A549 (cell line): ENCODE measurements around the gene PSMD1. TPM values are rescaled to one million over a fixed set of nuclear protein-coding genes. Genes with fewer than 3 reads are reported as not detected.

ENCODE experiments used
- ATAC-seq, 2 experiments: fragments of 200-7000 bp in 1 of 2; fragments of >200 bp in 1 of 2; cut with Nextera tagmentation in 1 of 2; cut with Tn5 transposase in 1 of 2; 3 replicates each; pipeline versions ENCODE4 v1.8.0 to v1.9.1; 2018 to 2020; ENCODE audit warnings: mild to moderate bottlenecking in 1 of 2, moderate library complexity in 1 of 2
- CTCF ChIA-PET: fragments of 300-600 bp; sonication (Branson Sonifier 250); formaldehyde crosslinking; extraction: SDS; loops from one replicate; lab custom pipeline; 2021; ENCODE audit warnings: antibody characterized with exemption, inconsistent platforms; lab: Yijun Ruan, JAX
- POLR2A ChIA-PET: fragments of 350-600 bp; formaldehyde crosslinking; extraction: SDS; loops from one replicate; lab custom pipeline; 2021; ENCODE audit warnings: antibody characterized with exemption, inconsistent platforms; lab: Yijun Ruan, JAX
- DNase-seq, 2 experiments: peaks; one replicate each; pipeline versions ENCODE4 v3.0.0 to v3.0.0-alpha.2; 2011 to 2016; ENCODE audit warnings: low read depth in 1 of 2, low spot score in 1 of 2
- FAIRE-seq: peaks from 2 replicates; lab custom pipeline; 2011; peaks lifted over from hg19 to GRCh38; lab: Jason Lieb, UNC
- H3K27ac ChIP-seq, 2 experiments: fragments of >200 bp; sonication (Bioruptor Twin); formaldehyde crosslinking; 3 replicates each; pipeline ENCODE4 v1.5.1; 2016 to 2017
- H3K4me1 ChIP-seq: fragments of >200 bp; sonication (Bioruptor Twin); formaldehyde crosslinking; 3 replicates; pipeline ENCODE4 v1.6.1; 2016
- H3K4me2 ChIP-seq: fragments of >200 bp; sonication (Bioruptor Twin); formaldehyde crosslinking; 3 replicates; pipeline ENCODE4 v1.6.1; 2016
- H3K4me3 ChIP-seq: fragments of >200 bp; sonication (Bioruptor Twin); formaldehyde crosslinking; 3 replicates; pipeline ENCODE4 v1.5.1; 2016
- H3K9me3 ChIP-seq: fragments of >200 bp; sonication (Bioruptor Twin); formaldehyde crosslinking; 3 replicates; pipeline ENCODE4 v1.6.1; 2016
- CBX2 ChIP-seq: fragments of 200-600 bp; sonication (generic); IDR thresholded peaks from 2 replicates; pipeline ENCODE4 v1.6.1; 2016; ENCODE audit warnings: low read depth, mild to moderate bottlenecking, borderline replicate concordance
- FOSB ChIP-seq: fragments of 250-450 bp; sonication (Bioruptor Pico); IDR thresholded peaks from 2 replicates; pipeline ENCODE4 v1.5.0; 2020; ENCODE audit warnings: mild to moderate bottlenecking, moderate library complexity
- FOSL2 ChIP-seq, 2 experiments: fragments of 450-650 bp in 1 of 2; fragments of >200 bp in 1 of 2; sonication (Bioruptor Twin) in 1 of 2; formaldehyde crosslinking; IDR thresholded peaks; 2 replicates each; pipeline versions ENCODE4 v1.5.0 to v1.6.1; 2016 to 2020; ENCODE audit warnings: mild to moderate bottlenecking in 1 of 2, moderate library complexity in 1 of 2
- HOXA7 ChIP-seq: fragments of 250-450 bp; sonication (Bioruptor Pico); IDR thresholded peaks from 2 replicates; pipeline ENCODE4 v1.5.0; 2020; ENCODE audit warnings: mild to moderate bottlenecking, moderate library complexity
- HOXB13 ChIP-seq: fragments of 250-450 bp; sonication (Bioruptor Pico); IDR thresholded peaks from 2 replicates; pipeline ENCODE4 v1.5.0; 2020; ENCODE audit warnings: low read depth, mild to moderate bottlenecking, moderate library complexity
- KDM1A ChIP-seq: fragments of 200-600 bp; sonication (generic); IDR thresholded peaks from 2 replicates; pipeline ENCODE4 v1.6.1; 2016; ENCODE audit warnings: low read depth, mild to moderate bottlenecking
- MAFK ChIP-seq: fragments of 450-650 bp; IDR thresholded peaks from 2 replicates; pipeline ENCODE4 v1.6.1; 2014; ENCODE audit not compliant: partially characterized antibody
- MYC ChIP-seq: IDR thresholded peaks from 2 replicates; pipeline ENCODE4 v1.6.1; 2012; ENCODE audit warnings: mild to moderate bottlenecking, inconsistent platforms, low read length, improper control_type of control experiment, borderline replicate concordance
- PHF8 ChIP-seq: fragments of 200-600 bp; sonication (generic); IDR thresholded peaks from 2 replicates; pipeline ENCODE4 v1.6.1; 2016; ENCODE audit warnings: low read depth, mild to moderate bottlenecking, antibody characterized with exemption, moderate library complexity, borderline replicate concordance
- POLR2A ChIP-seq: IDR thresholded peaks from 2 replicates; pipeline ENCODE4 v1.6.1; 2012; ENCODE audit warnings: mild to moderate bottlenecking, low read length
- POLR2AphosphoS2 ChIP-seq: conservative IDR thresholded peaks from 2 replicates; pipeline ENCODE4 v1.6.1; 2012; ENCODE audit warnings: low read length, improper control_type of control experiment, inconsistent platforms
- RCOR1 ChIP-seq: fragments of 150-350 bp; IDR thresholded peaks from 2 replicates; pipeline ENCODE4 v1.6.1; 2014; ENCODE audit warnings: antibody characterized with exemption, low read length, low read depth
- SMC3 ChIP-seq: fragments of >200 bp; sonication (Bioruptor Twin); formaldehyde crosslinking; IDR thresholded peaks from 3 replicates; pipeline ENCODE4 v1.6.1; 2018; ENCODE audit warnings: inconsistent platforms
- SREBF2 ChIP-seq: fragments of 450-650 bp; IDR thresholded peaks from 2 replicates; pipeline ENCODE4 v1.6.1; 2014; ENCODE audit warnings: mild to moderate bottlenecking, moderate library complexity
- ZC3H11A ChIP-seq: fragments of 450-650 bp; IDR thresholded peaks from 2 replicates; pipeline ENCODE4 v1.6.1; 2014; ENCODE audit warnings: antibody characterized with exemption, mild to moderate bottlenecking
- ZFP36 ChIP-seq: fragments of 450-650 bp; IDR thresholded peaks from 2 replicates; pipeline ENCODE4 v1.6.1; 2014; ENCODE audit warnings: borderline replicate concordance; ENCODE audit not compliant: partially characterized antibody
- WGBS: methylation state at CpG from one replicate; pipeline ENCODE4 v1.1.6; 2017; ENCODE audit errors: missing lambda C conversion rate; 5-methylcytosine and 5-hydroxymethylcytosine counted together
- polyA plus RNA-seq, 4 experiments: library from polyadenylated mRNA; depleted of rRNA in 3 of 4; stranded (reverse); fragments of >200 nt; fragmentation: RNase III in 1 of 4; extraction: RNeasy Plus Mini Kit Qiagen cat#74134 plus additional on column Dnase treatment in 1 of 4; gene quantifications; 2 replicates in 3 of 4; 3 replicates in 1 of 4; pipeline ENCODE4 v1.2.3, GENCODE V29; 2011 to 2017
- TF ChIP-seq, protein P1 (sequence below): IDR thresholded peaks from 2 replicates; pipeline ENCODE4 v1.6.1; 2012; ENCODE audit warnings: low read depth, borderline replicate concordance
- TF ChIP-seq, protein P2 (sequence below): fragments of 200-600 bp; sonication (generic); IDR thresholded peaks from 2 replicates; pipeline ENCODE4 v1.6.1; 2016; ENCODE audit warnings: antibody characterized with exemption, mild to moderate bottlenecking, moderate library complexity
- TF ChIP-seq, protein P3 (sequence below): IDR thresholded peaks from 2 replicates; pipeline ENCODE4 v1.6.1; 2012

Gene PSMD1
- polyA plus RNA-seq, 2 of the 4 experiments (the other 2 are of a cell fraction): 122 to 248 TPM

DNA sequence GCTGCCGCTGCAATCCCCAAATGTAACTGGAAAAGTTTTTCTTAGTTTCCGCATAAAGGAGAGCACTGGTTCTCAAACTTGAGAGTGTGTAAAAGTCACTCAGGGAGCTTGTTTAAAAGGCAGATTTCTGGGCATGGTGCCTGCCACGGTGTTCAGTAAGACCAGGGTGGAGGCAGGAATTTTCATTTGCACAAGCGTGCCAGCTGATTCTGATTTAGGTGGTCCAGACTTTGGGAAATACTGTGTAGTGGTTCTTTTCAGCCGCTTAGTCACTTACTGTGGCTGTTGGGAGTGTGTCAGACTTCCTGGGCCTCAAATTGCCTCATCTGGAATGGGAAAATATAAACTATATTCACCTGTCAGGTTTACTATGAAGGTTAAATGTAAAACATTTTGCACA lies 142.6 kb downstream of the PSMD1 start (continued):
- TF ChIP-seq, protein P1, sequence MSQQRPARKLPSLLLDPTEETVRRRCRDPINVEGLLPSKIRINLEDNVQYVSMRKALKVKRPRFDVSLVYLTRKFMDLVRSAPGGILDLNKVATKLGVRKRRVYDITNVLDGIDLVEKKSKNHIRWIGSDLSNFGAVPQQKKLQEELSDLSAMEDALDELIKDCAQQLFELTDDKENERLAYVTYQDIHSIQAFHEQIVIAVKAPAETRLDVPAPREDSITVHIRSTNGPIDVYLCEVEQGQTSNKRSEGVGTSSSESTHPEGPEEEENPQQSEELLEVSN: no peak
- TF ChIP-seq, protein P2, sequence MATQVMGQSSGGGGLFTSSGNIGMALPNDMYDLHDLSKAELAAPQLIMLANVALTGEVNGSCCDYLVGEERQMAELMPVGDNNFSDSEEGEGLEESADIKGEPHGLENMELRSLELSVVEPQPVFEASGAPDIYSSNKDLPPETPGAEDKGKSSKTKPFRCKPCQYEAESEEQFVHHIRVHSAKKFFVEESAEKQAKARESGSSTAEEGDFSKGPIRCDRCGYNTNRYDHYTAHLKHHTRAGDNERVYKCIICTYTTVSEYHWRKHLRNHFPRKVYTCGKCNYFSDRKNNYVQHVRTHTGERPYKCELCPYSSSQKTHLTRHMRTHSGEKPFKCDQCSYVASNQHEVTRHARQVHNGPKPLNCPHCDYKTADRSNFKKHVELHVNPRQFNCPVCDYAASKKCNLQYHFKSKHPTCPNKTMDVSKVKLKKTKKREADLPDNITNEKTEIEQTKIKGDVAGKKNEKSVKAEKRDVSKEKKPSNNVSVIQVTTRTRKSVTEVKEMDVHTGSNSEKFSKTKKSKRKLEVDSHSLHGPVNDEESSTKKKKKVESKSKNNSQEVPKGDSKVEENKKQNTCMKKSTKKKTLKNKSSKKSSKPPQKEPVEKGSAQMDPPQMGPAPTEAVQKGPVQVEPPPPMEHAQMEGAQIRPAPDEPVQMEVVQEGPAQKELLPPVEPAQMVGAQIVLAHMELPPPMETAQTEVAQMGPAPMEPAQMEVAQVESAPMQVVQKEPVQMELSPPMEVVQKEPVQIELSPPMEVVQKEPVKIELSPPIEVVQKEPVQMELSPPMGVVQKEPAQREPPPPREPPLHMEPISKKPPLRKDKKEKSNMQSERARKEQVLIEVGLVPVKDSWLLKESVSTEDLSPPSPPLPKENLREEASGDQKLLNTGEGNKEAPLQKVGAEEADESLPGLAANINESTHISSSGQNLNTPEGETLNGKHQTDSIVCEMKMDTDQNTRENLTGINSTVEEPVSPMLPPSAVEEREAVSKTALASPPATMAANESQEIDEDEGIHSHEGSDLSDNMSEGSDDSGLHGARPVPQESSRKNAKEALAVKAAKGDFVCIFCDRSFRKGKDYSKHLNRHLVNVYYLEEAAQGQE: no peak
- no peak for TF ChIP-seq HOXA7
- TF ChIP-seq FOSL2 (IDR thresholded peaks at IDR 0.05): no peak
- TF ChIP-seq FOSL2 (CRISPR knock-in tag; IDR thresholded peaks at IDR 0.05): no peak
- no peak for TF ChIP-seq POLR2A
- no peak for TF ChIP-seq ZFP36
- no peak for TF ChIP-seq FOSB (CRISPR knock-in tag)
- TF ChIP-seq CBX2: no peak

DNA sequence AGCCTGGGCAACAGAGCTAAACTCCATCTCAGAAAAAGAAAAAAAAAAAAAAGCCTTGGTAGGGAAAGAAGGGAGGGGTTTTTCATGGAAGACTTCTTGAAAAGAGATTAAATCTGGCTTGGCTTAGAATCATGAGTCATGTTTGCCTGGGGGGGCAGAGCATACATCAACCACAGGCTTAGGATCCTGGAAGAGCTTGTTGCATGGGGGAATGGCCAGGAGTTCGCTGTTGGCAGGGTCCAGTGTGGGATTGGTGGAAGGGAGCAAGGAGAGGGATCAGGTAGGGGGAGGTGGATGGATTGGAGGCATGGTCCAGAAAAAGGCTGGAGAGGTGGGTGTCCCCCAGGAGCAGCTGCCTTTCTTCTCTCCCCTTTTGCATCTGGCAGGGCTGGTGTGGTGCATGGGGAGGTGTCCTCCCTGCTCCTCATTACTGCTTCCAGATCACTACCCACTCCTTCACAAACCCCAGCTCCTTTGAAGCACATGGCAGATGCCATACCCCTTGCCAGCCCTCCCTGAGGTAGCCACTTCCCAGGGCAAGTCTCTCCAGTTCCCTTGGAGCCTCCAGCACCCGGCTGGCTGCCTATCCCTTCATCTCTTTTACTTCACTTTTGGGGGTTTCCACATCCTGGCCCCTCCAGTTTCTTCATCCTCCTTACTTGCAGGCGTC lies 144.3 kb downstream of the PSMD1 start:
- Histone ChIP-seq H3K4me1 (peaks cover 14% of the 10 kb centered on the region), H3K27ac (no peak overlapping the region), H3K4me2 (no peak overlapping the region), H3K4me3 (no peak overlapping the region), H3K9me3 (no peaks in the 10 kb centered on the region)
- DNase-seq (no peak), FAIRE-seq (no peak), ATAC-seq (no peak)
- TF ChIP-seq CBX2: no peak
- no peak for TF ChIP-seq SMC3
- TF ChIP-seq SREBF2: no peak
- TF ChIP-seq ZC3H11A: no peak
- 78% methylated on average over 3 of the region's 3 CpGs for WGBS
- CTCF ChIA-PET: interaction anchor here (0.8 to 3.3 kb wide), 6 partner anchors 9 to 212 kb away, joined by 3 to 17 read pairs (median 5); no protein-coding TSS in a partner anchor
- POLR2A ChIA-PET: no interaction called here

DNA sequence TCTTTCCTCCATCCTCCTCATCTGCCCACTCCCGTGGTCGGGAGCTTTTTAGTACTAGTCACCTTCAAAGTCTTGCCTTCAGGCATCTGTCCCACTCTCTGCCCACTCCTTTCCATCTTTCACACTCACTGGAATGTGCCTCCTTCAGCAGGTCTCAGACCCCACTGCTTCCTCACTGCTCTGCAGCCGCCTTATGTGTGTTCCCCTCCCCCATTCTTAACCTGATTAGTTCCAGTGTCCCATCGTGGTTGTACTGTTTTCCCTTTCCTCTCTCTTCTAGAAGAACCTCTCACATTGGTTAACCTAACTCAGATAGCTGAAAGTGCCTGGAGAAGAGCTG lies 144.8 kb downstream of the PSMD1 start:
- ATAC-seq: no peak

DNA sequence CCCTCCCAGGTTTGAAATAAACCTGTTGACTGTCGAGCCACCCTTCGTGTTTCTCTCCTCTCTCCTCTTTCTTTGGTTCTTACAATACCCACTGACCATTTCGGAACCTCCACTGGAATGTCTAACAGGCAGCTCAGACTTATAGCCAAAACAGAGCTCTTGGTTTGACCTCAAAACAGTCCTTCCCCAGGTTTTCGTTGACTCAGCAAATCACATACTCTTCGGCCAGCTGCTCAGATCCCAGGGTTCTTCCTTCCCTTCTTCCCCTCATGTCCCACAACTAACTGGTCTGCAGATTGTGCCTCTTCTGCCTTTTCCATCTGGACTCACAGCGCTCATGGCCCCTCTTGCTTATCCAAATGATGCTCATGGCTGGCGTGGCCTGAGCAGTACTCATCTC lies 146.4 kb downstream of the PSMD1 start:
- Histone ChIP-seq H3K4me2 (no peak overlapping the region), H3K9me3 (no peaks in the 10 kb centered on the region), H3K4me1 (peaks cover 10% of the 10 kb centered on the region), H3K4me3 (no peak overlapping the region), H3K27ac (no peak overlapping the region)
- WGBS: 92% methylated on average over 7 of the region's 7 CpGs
- ATAC-seq: no peak
- no peak for FAIRE-seq
- DNase-seq: no peak
- TF ChIP-seq MAFK: peak; percentile 96
- TF ChIP-seq, protein P3, sequence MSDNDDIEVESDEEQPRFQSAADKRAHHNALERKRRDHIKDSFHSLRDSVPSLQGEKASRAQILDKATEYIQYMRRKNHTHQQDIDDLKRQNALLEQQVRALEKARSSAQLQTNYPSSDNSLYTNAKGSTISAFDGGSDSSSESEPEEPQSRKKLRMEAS: no peak
- no peak for TF ChIP-seq RCOR1
- TF ChIP-seq KDM1A: no peak
- POLR2A ChIA-PET: interaction anchor here (0.6 kb wide), 1 partner anchor 12 kb away, joined by 6 read pairs; no protein-coding TSS in a partner anchor
- CTCF ChIA-PET: interaction anchor here (0.9 to 3.3 kb wide), 3 partner anchors 24 to 210 kb away, joined by 3 to 17 read pairs (median 5); no protein-coding TSS in a partner anchor

More for the DNA sequence above, 144.8 kb downstream of the PSMD1 start:
- H3K4me1 ChIP-seq: peaks cover 14% of the 10 kb centered on the region
- H3K4me3 ChIP-seq: no peak overlapping the region
- no peak for FAIRE-seq
- POLR2A ChIA-PET: no interaction called here
- TF ChIP-seq MYC: no peak
- no peak for TF ChIP-seq PHF8
- TF ChIP-seq SREBF2: no peak
- TF ChIP-seq HOXB13 (CRISPR knock-in tag): no peak
- no peak for TF ChIP-seq FOSB (CRISPR knock-in tag)
- no peak for TF ChIP-seq POLR2AphosphoS2
- TF ChIP-seq MAFK: no peak
- TF ChIP-seq RCOR1: no peak
- no peak for TF ChIP-seq FOSL2 (IDR thresholded peaks at IDR 0.05)
- TF ChIP-seq FOSL2 (CRISPR knock-in tag; IDR thresholded peaks at IDR 0.05): no peak
- no peaks in the 10 kb centered on the region for H3K9me3 ChIP-seq
- WGBS: 83% methylated on average over 4 of the region's 4 CpGs
- H3K27ac ChIP-seq: no peak overlapping the region
- no peak overlapping the region for H3K4me2 ChIP-seq
- DNase-seq: no peak
- CTCF ChIA-PET: interaction anchor here (0.8 to 3.3 kb wide), 6 partner anchors 9 to 211 kb away, joined by 3 to 17 read pairs (median 5); no protein-coding TSS in a partner anchor
